ENCODE data around the gene MRPS5.
"Not testable (repeated sequence)": the region's sequence is repeated elsewhere in the genome, so short reads cannot be mapped to it uniquely, and the experiment has no call there.

MRPS5 gene

DNA sequence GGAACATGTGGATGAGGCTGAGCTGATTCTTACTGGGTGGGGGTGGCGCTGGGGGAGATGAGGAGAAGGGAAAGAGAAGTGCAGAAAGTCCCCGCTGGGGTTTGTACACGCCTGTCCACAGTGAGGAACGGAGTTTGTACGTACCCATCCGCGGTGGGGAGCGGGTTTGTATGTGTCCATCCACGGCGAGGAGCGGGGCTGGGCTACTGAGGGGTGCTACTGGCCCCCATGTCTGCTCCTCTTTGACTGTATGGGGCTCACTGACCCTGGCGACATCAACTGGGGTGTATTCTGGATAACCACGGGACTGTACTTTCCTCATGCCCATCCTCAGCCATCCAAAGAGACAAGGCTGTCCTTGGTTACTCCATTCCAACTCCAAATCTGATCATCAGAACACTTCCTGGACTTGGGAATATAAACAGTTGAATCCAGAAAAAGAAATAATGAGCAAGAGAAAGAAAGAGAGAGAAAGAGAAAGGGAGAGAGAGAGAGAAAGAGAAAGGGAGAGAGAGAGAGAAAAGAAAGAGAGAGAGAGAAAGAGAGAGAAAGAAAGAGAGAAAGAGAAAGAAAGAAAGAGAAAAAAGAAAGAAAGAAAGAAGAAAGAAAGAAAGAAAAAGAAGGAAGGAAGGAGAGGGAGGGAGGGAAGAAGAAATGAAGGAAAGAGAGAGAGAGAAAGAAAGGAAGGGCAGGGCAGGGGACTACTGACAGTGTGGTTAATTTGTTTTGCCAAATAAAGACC lies 75.1 kb downstream of the MRPS5 start:
- Histone ChIP-seq H3K4me1 (ENCODE audit: control insufficient read depth, insufficient read depth, low read length) (peaks cover 9% of the 10 kb centered on the region), H3K27me3 (ENCODE audit: control insufficient read depth, insufficient read depth, low read length) (no peaks in the 10 kb centered on the region), H3K36me3 (ENCODE audit: control insufficient read depth, insufficient read depth, low read length) (no peaks in the 10 kb centered on the region), H3K9ac (ENCODE audit: low read length) (no peak overlapping the region), H3K4me3 (ENCODE audit: low read length) (no peak overlapping the region), H3K27ac (ENCODE audit: low read depth, low read length) (no peak overlapping the region)

DNA sequence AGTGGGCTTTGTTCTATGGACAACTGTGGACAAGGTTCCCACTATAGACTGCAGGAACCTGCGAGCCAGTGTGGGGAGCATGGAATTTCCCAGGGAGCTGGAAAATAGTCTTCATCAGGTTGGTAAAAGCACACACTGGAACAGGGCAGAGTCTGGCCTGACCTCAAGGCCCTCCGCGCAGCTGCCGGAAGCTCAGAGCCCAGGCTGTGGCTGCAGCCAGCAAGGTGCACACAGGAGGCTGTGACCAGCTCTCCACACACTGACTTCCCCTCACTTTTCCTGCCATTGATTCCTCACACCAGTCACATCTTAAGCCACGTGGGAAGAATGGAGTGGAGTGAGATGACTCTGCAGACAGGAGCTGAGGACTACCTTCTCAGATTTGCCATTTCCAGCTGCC lies 77.0 kb downstream of the MRPS5 start:
- Histone ChIP-seq H3K27ac (ENCODE audit: low read depth, low read length) (no peak overlapping the region), H3K36me3 (ENCODE audit: control insufficient read depth, insufficient read depth, low read length) (no peaks in the 10 kb centered on the region), H3K4me3 (ENCODE audit: low read length) (no peak overlapping the region), H3K9ac (ENCODE audit: low read length) (no peak overlapping the region), H3K27me3 (ENCODE audit: control insufficient read depth, insufficient read depth, low read length) (no peaks in the 10 kb centered on the region), H3K4me1 (ENCODE audit: control insufficient read depth, insufficient read depth, low read length) (peaks cover 9% of the 10 kb centered on the region)

DNA sequence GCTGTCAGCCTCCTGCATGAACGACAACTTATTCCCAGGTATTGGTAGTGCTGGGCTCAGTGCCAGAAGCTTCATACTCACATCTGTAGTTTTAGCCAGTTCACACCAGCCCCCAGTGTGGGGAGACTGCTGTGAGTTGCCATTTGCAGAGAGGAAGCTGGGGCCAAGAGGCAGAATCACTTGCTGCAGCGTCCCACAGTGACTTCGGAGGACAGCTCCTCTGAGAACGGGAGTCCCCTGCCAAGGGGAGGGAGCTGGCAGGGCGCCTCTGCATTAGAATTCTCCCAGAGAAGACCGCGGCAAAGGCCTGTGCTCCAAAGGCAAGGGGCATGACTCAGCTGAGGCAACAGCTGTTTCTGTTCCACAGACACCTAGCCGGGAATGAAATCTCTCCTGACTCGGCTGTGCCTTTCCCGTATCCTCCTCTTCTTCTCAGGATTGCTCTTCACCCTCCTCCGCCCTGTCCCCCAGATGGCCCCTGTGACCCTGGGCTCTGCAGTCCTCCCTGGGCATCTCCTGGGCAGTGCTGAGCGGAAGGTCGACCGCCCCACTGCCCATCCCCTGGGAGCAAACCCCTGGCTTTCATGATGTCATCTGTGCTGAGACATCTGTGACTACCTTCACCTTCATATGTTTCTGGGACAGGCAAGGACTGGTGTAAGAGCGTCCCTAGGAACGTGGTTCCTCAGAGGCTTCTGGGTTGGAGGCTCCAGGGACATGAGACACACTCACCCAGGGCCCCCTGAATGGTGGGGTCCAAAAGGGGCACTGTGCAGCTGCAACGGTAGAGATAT lies 78.1 kb downstream of the MRPS5 start:
- H3K27ac ChIP-seq (ENCODE audit: low read depth, low read length): peak overlapping the region; percentile 80
- no peak overlapping the region for H3K9ac ChIP-seq (ENCODE audit: low read length)
- no peak overlapping the region for H3K4me3 ChIP-seq (ENCODE audit: low read length)
- no peaks in the 10 kb centered on the region for H3K27me3 ChIP-seq (ENCODE audit: control insufficient read depth, insufficient read depth, low read length)
- peaks cover 9% of the 10 kb centered on the region for H3K4me1 ChIP-seq (ENCODE audit: control insufficient read depth, insufficient read depth, low read length)
- no peaks in the 10 kb centered on the region for H3K36me3 ChIP-seq (ENCODE audit: control insufficient read depth, insufficient read depth, low read length)

DNA sequence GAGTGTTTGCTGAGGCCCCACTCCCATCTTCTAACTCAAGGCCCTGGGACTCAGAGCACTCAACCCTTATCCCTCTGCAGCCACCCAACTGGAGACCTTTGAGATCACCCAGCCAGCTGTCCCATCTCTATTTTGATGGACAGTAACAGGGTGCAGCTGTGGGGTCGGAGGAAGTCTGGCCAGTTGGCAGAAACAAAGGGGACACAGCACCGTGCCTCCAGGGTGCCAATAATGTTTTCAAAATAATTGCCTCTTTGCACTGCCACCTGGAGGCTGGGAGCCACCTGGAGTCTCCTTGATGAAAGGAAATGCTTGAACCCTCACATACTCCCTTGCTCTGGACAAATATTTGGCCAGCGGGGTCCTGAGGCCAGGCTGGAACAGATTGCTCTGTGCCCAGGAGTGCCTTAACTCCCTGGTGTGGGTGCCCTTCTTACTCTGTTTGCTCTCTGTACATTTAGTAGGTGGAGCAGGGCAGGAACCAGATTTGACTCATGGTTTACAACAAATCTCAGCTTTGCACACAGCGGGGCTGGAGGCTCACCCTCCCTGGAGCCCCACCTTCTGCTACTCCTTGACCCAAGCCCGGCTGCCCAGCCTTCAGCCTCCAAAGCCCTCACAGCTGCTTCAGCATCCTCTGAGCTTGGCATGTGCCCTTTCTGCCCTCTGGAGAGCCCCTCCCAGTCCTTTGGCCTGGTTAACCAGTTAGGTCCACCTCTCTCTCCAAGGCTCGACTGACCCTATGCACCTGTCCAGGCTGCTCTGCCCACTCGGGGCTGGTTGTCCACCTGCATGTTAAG lies 78.9 kb downstream of the MRPS5 start:
- peaks cover 9% of the 10 kb centered on the region for H3K4me1 ChIP-seq (ENCODE audit: control insufficient read depth, insufficient read depth, low read length)
- no peak overlapping the region for H3K9ac ChIP-seq (ENCODE audit: low read length)

DNA sequence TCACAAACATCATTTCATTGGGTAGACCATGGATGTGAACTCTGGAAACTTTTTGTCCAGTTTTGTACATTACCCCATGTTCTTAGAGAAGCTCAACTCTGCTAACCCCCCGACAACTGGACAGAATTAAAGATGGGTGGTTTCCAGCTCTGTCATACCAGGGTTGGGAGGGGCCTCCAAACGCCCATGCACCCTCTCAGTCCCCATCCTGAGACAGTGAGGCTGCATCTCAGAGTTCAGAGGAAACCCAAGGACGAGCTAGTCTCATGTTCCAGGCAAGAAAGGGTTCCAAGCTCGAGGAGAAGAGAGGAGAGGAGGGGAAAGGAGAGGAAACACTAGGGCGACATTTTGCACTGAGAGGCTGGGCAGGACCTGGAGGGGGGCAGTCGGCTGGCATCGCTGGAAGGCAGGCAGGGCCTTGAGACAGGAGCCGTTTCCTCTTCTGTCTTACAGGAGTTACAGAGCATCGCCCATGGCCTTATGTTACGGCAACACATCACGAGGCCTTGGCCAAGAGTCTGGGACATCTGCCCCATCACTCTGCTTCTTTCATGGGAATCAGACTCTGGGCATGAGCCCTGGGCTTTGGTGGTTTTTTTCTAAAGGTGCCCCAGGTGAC lies 79.7 kb downstream of the MRPS5 start:
- Histone ChIP-seq H3K4me3 (ENCODE audit: low read length) (no peak overlapping the region), H3K27me3 (ENCODE audit: control insufficient read depth, insufficient read depth, low read length) (no peaks in the 10 kb centered on the region), H3K27ac (ENCODE audit: low read depth, low read length) (peak overlapping the region; percentile 58), H3K9ac (ENCODE audit: low read length) (no peak overlapping the region), H3K4me1 (ENCODE audit: control insufficient read depth, insufficient read depth, low read length) (peaks cover 9% of the 10 kb centered on the region), H3K36me3 (ENCODE audit: control insufficient read depth, insufficient read depth, low read length) (no peaks in the 10 kb centered on the region)

More for the DNA sequence above, 78.9 kb downstream of the MRPS5 start:
- no peak overlapping the region for H3K4me3 ChIP-seq (ENCODE audit: low read length)
- H3K27me3 ChIP-seq (ENCODE audit: control insufficient read depth, insufficient read depth, low read length): no peaks in the 10 kb centered on the region
- no peaks in the 10 kb centered on the region for H3K36me3 ChIP-seq (ENCODE audit: control insufficient read depth, insufficient read depth, low read length)
- peak overlapping the region; percentile 80 for H3K27ac ChIP-seq (ENCODE audit: low read depth, low read length)

DNA sequence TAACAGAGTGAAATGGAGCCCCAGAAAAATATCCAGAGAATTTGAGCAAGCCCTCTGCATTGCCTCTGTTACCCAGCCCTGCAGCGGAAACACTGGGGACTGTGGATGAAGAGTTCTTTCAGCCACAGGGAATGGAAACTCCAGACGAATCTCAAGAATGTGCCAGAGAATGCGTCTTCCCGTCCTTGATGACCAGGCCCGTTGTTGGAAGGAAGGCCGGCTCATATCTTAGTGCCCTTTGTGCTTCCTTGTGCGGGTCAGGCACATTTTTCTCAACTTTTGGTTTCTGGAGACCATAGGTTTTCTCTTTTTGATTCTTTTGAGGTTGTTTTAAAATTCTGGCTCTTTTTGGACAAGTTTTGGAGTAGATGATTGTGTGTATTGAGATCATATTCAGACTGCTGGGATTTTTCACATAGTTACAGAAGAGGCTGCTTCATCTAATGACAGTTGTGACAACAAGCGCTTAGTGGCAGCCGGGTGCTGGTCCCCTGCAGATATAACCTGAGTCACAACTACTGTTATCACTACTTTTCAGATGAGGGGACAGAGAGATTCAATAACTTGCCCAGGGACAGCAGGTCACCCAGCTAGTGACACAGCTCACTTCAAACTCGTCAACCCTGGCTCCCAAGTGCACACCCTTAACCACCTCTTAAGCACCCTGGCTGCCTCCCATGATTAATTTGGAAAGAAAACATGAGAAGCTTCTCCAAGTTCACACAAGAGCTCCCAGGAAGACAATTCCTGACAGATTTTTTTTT lies 80.4 kb downstream of the MRPS5 start:
- H3K36me3 ChIP-seq (ENCODE audit: control insufficient read depth, insufficient read depth, low read length): no peaks in the 10 kb centered on the region
- H3K27me3 ChIP-seq (ENCODE audit: control insufficient read depth, insufficient read depth, low read length): no peaks in the 10 kb centered on the region
- peak overlapping the region; percentile 58 for H3K27ac ChIP-seq (ENCODE audit: low read depth, low read length)
- no peak overlapping the region for H3K4me3 ChIP-seq (ENCODE audit: low read length)
- peaks cover 9% of the 10 kb centered on the region for H3K4me1 ChIP-seq (ENCODE audit: control insufficient read depth, insufficient read depth, low read length)
- H3K9ac ChIP-seq (ENCODE audit: low read length): no peak overlapping the region

DNA sequence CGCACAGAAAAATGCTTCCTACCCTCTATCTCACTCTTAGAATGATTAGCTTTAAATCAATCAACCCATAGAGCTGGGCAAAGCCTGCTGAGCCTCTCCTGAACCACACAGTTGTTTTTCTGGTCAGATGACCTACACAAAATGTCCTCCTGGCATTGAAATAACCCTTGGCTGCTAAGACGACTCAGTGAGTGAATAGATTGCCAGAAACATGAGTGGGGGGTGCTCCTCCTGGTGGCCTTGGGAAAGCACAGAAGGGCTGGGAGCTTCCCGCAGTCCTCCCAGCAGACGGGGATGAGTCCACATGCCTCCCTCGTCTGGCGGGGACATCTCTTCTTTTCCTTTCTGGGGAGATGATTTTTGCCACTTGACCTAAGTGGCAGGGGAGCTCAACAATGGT lies 81.2 kb downstream of the MRPS5 start:
- no peak overlapping the region for H3K4me3 ChIP-seq (ENCODE audit: low read length)
- H3K36me3 ChIP-seq (ENCODE audit: control insufficient read depth, insufficient read depth, low read length): no peaks in the 10 kb centered on the region
- no peak overlapping the region for H3K9ac ChIP-seq (ENCODE audit: low read length)
- H3K4me1 ChIP-seq (ENCODE audit: control insufficient read depth, insufficient read depth, low read length): peaks cover 9% of the 10 kb centered on the region
- H3K27ac ChIP-seq (ENCODE audit: low read depth, low read length): peak overlapping the region; percentile 54
- H3K27me3 ChIP-seq (ENCODE audit: control insufficient read depth, insufficient read depth, low read length): no peaks in the 10 kb centered on the region

DNA sequence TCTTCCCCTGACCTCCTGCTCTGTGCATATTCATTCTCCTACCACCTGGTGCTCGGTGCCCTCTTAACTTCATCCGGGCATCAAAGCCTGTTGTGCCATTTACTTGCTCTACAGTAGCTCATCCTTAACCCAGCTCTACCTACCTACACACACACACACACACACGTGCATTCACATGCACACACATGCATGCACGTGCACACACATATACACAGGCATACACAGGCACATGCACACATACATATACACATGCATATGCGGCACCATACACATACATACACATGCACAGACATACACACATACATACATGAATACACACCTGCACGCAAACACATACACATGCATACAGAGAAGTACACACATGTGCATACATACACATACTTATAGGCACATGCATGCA lies 81.6 kb downstream of the MRPS5 start:
- no peak overlapping the region for H3K9ac ChIP-seq (ENCODE audit: low read length)
- H3K27me3 ChIP-seq (ENCODE audit: control insufficient read depth, insufficient read depth, low read length): no peaks in the 10 kb centered on the region
- H3K4me1 ChIP-seq (ENCODE audit: control insufficient read depth, insufficient read depth, low read length): peaks cover 9% of the 10 kb centered on the region
- H3K36me3 ChIP-seq (ENCODE audit: control insufficient read depth, insufficient read depth, low read length): no peaks in the 10 kb centered on the region
- no peak overlapping the region for H3K27ac ChIP-seq (ENCODE audit: low read depth, low read length)
- no peak overlapping the region for H3K4me3 ChIP-seq (ENCODE audit: low read length)

DNA sequence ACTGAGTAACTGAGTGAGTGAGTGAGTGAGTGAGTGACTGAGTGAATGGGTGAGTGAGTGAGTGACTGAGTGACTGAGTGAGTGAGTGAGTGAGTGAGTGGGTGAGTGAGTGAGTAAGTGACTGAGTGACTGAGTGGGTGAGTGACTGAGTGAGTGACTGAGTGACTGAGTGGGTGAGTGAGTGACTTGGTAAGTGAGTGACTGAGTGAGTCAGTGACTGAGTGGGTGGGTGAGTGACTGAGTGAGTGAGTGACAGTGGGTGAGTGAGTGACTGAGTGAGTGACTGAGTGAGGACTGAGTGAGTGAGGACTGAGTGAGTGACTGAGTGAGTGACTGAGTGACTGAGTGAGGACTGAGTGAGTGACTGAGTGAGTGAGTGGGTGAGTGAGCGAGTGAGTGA lies 82.2 kb downstream of the MRPS5 start:
- Histone ChIP-seq H3K4me3 (ENCODE audit: low read length) (no peak overlapping the region), H3K4me1 (ENCODE audit: control insufficient read depth, insufficient read depth, low read length) (peaks cover 9% of the 10 kb centered on the region)

DNA sequence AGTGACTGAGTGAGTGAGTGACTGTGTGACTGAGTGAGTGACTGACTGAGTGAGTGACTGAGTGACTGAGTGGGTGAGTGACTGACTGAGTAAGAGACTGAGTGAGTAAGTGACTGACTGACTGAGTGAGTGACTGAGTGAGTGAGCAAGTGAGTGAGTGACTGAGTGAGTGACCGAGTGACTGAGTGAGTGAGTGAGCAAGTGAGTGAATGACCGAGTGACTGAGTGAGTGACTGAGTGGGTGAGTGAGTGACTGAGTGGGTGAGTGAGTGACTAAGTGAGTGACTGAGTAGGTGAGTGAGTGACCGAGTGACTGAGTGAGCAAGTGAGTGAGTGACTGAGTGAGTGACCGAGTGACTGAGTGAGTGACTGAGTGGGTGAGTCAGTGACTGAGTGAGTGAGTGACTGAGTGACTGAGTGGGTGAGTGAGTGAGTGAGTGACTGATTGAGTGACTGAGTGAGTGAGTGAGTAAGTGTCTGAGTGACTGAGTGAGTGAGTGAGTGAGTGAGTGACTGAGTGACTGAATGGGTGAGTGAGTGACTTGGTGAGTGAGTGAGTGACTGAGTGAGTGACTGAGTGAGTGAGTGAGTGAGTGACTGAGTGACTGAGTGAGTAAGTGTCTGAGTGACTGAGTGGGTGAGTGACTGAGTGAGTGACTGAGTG lies 82.8 kb downstream of the MRPS5 start:
- Histone ChIP-seq H3K9ac (ENCODE audit: low read length) (no peak overlapping the region), H3K4me1 (ENCODE audit: control insufficient read depth, insufficient read depth, low read length) (peaks cover 7% of the 10 kb centered on the region), H3K4me3 (ENCODE audit: low read length) (no peak overlapping the region), H3K27ac (ENCODE audit: low read depth, low read length) (no peak overlapping the region), H3K36me3 (ENCODE audit: control insufficient read depth, insufficient read depth, low read length) (no peaks in the 10 kb centered on the region), H3K27me3 (ENCODE audit: control insufficient read depth, insufficient read depth, low read length) (no peaks in the 10 kb centered on the region)

More for the DNA sequence above, 82.2 kb downstream of the MRPS5 start:
- Histone ChIP-seq H3K36me3 (ENCODE audit: control insufficient read depth, insufficient read depth, low read length) (no peaks in the 10 kb centered on the region), H3K27ac (ENCODE audit: low read depth, low read length) (no peak overlapping the region), H3K27me3 (ENCODE audit: control insufficient read depth, insufficient read depth, low read length) (no peaks in the 10 kb centered on the region), H3K9ac (ENCODE audit: low read length) (no peak overlapping the region)

DNA sequence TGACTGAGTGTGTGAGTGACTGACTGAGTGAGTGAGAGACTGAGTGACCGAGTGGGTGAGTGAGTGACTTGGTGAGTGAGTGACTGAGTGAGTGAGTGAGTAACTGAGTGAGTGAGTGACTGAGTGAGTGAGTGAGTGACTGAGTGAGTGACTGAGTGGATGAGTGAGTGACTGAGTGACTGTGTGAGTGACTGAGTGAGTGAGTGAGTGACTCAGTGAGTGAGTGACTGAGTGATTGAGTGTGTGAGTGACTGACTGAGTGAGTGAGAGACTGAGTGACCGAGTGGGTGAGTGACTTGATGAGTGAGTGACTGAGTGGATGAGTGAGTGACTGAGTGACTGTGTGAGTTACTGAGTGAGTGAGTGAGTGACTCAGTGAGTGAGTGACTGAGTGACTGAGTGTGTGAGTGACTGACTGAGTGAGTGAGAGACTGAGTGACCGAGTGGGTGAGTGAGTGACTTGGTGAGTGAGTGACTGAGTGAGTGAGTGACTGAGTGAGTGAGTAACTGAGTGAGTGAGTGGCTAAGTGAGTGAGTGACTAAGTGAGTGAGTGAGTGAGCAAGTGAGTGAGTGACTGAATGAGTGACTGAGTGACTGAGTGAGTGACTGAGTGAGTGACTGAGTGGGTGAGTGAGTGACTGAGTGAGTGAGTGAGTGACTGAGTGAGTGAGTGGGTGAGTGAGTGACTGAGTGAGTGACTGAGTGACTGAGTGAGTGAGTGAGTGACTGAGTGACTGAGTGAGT lies 83.6 kb downstream of the MRPS5 start:
- not testable (repeated sequence) for H3K27me3 ChIP-seq (ENCODE audit: control insufficient read depth, insufficient read depth, low read length); H3K27ac ChIP-seq (ENCODE audit: low read depth, low read length); H3K36me3 ChIP-seq (ENCODE audit: control insufficient read depth, insufficient read depth, low read length); H3K4me3 ChIP-seq (ENCODE audit: low read length); H3K4me1 ChIP-seq (ENCODE audit: control insufficient read depth, insufficient read depth, low read length); H3K9ac ChIP-seq (ENCODE audit: low read length)
